GOT3 (cell line): Measurements from ENCODE around the gene PAF1.
A peak's percentile ranks its signal among the peaks of the same experiment; 100 is the strongest.

ENCODE experiments used
- DNase-seq: peaks from one replicate; lab custom pipeline; 2025; ENCODE audit warnings: mixed read lengths; lab: John Stamatoyannopoulos, UW

The PAF1 gene

GRCh38 chr19:39405261-39405957 lies 14.5 kb upstream of the PAF1 start:
- no peak for DNase-seq

GRCh38 chr19:39403331-39404312 lies 12.7 kb upstream of the PAF1 start:
- peak; percentile 92 for DNase-seq

DNA sequence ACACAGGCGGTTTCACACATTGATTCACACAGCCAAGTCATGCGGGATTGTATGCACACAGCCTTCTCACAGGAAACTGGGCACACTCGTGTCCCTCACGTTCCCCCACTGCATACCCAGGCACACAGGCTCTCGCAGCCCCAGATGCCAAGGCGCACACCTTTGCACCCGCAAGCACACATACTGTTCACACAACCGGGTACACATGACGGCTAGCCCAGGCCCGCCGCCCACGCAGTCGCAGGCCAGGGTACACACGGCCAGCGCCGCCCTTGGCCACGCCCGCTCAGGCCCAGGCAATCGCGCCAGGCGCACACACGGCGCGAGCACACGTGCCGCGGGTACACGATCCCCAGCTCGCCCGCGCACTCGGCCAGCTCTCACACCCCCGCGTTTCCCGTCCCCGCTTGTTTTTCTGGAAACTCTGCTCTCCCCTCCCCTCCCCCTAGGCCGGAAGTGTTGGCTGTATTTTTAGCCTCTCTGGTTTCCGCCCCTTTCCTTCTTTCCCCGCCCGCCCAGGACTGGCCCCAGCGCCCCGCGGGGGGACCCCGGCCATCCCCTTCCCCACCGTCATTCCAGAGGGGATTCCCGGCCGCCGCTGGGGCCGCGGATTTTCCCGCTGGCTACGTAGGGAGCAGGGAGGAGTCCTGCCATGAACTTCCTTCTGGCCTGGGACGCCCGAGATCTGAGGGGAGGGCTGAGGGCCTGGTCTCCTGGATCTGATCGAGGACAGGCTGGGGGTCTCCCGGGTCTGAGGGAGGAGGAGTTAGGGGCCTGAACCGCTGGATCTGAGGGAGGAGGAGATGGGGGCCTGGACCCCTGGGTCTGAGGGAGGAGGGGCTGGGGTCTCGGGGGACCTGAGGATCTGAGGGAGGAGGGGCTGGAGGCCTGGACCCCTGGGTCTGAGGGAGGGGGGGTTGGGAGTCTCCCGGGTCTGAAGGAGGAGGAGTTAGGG lies 11.7 kb upstream of the PAF1 start:
- DNase-seq, result peak; percentile 38

DNA sequence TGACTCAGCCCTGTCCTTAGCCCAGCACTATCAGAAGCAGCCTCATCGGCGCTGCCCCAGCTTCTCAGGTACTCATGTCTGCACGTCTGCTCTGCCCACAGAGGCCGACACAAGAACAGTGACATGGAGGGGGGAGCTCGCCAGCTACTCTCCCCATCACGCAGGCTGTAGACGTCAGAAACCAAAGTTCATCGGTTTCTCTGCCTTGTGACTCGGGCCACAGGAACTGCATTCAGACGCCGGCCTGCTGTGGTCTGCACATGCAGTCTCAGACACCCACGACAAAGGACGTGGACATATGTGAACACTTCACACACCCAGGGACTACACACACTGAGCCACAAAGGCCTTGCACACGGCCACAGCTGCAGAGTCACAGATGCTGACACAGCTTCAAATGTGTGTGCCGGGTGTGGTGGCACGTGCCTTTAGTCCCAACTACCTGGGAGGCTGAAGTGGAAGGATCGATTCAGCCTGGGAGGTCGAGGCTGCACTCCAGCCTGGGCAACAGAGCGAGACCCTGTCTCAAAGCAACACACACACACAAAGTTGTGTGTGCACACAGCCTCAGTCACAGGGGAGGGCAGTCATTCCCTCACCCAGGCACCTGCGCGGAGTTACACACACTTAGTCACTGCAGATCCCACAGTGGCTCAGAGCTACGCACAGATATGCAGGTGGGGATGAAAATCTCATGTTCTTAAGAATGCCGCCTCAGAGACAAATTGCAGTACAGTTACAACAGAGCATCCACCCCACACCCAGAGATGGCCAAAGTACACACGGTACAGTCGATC lies 10.8 kb upstream of the PAF1 start:
- DNase-seq, result no peak

DNA sequence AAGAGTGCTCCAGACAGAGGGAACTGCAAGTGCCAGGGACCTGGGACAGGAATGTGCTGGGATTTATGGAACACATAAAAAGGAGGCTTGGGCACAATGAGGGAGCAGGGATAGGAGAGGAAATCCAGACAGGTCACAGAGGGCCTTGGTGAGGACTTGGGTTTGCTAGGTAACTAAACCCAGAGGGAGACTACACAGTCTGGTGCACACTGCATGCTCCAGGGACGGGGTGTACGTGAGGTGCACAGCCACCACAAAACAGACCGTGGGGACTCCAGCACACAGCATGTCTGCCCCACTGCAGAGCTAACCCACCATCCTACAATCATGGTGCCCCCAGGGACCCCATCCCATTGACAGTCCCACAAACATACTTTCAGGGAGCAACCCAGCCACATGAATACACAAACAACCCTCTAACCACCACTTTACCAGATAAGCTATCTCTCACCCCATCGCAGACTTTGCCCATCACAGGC lies 10.2 kb upstream of the PAF1 start:
- DNase-seq, result no peak

DNA sequence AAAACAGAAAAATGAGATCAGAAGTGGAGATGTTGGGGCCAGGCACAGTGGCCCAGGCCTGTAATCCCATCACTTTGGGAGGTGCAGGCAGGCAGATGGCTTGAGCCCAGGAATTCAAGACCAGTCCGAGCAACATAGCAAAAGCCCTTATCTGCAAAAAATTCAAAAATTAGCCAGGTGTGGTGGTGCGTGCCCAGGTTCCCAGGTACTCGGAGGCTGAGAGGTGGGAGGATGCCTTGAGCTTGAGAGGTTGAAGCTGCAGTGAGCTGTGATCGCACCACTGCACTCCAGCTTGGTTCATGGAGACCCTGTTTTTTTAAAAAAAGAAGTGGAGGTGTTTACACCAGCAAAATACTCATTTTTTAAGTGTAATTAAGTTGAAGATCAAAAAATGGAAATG lies 9.2 kb upstream of the PAF1 start:
- no peak for DNase-seq

GRCh38 chr19:39399668-39400050 lies 8.8 kb upstream of the PAF1 start:
- no peak for DNase-seq

DNA sequence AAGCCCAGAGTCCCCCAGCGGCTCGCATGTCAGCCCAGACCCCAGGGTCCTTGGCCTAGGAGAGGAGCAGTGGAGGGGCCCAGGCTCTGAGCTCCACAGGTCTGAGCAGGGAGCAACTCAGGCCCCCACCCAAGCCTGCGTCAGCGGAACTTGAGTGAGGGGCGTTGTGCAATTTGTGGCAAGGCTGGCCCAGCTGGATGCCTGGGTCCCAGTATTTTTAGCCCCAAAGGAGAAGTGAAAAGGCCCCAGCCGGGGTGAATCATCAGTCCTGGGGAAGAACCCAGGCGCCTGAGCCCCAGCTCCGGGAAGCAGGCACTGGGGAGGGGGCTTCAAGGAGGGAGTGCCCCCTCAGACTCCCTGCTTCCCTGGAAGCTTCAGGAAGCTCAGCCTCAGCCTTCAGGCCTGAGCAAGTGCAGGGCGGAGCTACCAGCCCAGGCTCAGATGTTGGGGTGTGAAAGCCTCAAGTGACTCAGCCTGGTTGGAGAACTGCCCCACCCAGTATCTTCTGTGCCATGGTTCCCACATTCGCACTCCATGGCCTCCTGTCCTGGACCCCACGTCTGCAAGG lies 7.5 kb upstream of the PAF1 start:
- no peak for DNase-seq

GRCh38 chr19:39397360-39398296 lies 6.7 kb upstream of the PAF1 start:
- DNase-seq, result peak; percentile 66

- no peak for DNase-seq
Measured at GRCh38 chr19:39390451-39390750, 505 bp downstream of the PAF1 start.

DNA sequence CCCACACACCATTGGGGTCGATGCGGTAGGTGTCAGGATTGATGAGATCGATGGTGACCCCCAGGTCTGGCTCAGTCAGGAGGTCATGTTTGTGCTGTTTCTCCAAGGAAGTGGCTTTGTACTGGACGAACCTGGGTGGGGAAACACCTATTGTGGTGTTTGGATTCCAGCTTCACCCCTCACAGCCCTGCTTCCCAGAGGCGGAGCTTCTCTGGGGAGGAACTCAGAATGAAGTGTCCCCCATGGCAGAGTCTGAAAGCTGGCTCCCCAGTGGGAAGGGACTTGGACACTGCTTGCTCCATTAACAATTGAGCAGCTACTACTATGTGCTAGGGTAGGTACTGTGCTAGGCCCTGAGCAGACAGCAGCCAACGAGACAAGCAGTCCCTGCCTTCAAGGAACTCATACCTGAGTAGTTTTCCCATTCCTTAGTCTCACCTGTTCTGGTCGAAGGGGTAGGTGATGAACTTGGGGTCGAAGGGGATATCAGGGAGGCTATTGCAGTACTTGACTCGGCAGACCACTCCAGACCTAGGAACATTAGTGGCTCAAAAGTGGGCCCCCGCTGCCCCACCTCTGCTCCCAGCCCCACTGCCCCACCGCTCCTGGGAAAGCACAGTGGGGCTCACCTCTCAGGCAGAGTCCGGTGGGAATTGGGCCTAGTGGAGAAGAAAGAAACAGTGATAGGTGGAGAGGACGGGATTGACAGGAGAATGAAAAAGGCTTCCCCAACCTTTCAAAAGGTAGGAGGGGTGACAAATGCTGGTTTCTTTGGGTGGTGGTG lies 1.1 kb downstream of the PAF1 start:
- no peak for DNase-seq

DNA sequence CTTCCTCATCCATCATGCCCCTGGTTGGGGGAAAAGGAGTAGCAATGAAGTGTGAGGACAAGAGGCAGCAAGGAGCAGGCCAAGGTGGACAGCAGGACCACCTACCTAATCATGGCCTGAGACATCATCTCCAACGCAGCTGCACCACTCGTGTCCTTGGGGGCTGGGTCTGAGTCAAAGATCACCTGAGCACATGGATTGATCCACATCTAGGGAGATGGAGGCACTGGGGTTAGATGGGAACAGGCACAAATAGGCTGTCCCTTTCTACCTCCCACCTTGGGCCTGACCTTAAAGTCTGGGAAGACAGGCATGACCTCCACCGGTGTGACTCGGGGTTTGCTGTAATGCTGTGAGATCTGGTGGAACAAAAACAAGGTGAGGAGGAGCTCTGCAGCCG lies 2.2 kb downstream of the PAF1 start:
- DNase-seq, result no peak

DNA sequence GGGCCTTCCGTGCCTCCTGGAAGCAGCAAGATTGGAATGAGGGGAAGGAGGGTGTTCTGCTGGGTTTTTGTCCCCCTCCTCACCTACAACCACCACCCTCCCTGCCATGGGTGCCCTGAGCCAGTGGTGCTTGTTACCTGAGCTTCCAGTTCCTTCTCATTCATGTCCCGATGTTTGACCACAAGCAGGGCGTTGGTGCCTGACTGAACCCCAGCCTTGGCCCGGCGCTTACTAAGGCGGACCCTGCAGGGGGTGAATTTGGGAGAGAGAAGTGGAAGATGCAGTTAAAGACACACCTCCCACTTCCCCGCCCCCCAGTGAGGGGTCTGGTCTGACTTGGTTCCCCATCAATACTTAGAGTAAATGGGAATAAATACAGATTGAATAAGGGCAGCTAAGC lies 4.3 kb downstream of the PAF1 start:
- no peak for DNase-seq

- no peak for DNase-seq
Measured at GRCh38 chr19:39385629-39386411, 5.1 kb downstream of the PAF1 start.

DNA sequence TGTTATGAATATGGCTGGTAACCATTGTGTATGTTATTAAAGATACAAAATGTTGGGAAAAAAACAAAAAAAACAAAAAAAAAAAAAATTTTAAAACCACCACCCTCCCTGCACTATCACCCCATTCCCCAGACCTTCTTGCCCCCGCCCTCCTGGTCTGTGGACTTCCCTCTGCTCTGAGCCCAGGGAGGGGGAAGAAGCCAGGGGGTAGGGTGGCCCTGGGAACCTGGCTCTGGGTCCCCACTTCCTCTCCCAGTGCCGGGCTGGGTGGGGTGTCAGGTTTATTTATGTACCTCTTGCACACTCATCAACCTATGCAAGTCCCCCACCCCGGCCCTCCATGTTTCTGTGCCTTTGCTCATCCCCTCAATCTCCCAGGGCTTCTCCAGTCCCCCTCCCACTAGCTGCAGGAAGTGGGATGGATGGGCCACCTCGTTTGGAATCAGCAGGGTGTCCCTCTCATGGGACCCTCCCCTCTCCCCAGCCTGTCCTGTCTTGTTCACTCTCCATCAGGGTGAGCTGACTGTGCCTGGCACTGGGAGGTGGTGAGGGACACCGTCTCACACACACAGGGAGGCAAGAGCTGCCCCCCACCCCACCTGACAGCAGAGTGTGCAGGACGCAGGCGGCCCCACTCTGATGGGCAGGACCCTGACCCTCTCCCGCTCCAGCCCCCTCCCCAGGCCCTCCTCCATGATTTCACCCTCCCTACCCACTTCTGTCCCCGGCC lies 5.9 kb downstream of the PAF1 start:
- DNase-seq, result no peak

DNA sequence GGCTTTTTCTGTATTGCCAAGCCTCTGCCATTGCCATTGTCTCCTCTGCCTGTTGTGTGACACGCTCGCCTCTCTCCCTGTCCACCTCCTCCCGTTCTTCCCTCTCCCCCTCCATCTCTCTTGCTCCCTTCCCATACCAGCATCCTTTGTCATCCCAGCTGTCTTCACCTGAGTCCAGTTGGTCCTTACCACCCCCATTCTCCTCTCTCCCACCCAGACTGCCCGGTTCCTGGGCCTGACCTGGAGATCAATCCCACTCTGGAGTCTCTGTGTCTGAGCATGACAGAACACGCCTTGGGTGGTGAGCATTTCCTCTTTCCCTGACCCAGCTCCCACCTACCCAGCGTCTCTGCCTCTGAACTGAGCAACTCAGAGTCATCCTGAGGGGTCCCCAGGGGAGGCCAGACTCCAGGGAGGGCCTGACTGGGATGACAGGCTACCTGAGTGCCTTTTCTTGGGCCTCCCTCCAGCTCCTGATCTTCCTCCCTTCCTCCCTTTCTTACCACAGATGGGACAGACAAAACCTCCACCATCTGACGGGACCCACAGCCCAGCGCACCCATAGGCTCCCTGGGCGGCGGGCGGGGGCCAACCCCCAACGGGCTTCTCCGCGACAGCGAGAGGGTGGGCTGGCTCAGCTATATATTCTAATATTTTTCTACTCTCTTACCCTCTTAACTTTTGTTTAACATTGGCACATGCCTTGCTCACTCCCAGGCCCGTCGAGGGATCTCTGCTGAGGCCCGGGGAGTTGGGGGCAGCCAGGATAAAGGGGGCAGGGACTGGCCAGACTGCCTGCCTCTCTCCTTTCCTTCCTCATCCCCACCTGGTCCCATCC lies 7.7 kb downstream of the PAF1 start:
- no peak for DNase-seq
